Upper lobe of right lung (tissue), 1 donor: Measurements from ENCODE around the gene TPRA1. TPM values are rescaled to one million over a fixed set of nuclear protein-coding genes. Genes with fewer than 3 reads are reported as not detected.
"Not testable (repeated sequence)": the region's sequence is repeated elsewhere in the genome, so short reads cannot be mapped to it uniquely, and the experiment has no call there.

Experiments used
- ATAC-seq: fragments of 200-7000 bp; cut with Tn5 transposase; one replicate; pipeline ENCODE4 v1.9.1; 2020; ENCODE audit warnings: mild to moderate bottlenecking, moderate library complexity
- DNase-seq: peaks from one replicate; pipeline ENCODE4 v3.0.0-alpha.2; 2020
- H3K27ac ChIP-seq: fragments of 200-600 bp; one replicate; pipeline ENCODE4 v1.8.0; 2022
- H3K27me3 ChIP-seq: fragments of 200-600 bp; one replicate; pipeline ENCODE4 v1.8.0; 2022; ENCODE audit warnings: mild to moderate bottlenecking
- H3K36me3 ChIP-seq: fragments of 200-600 bp; one replicate; pipeline ENCODE4 v1.8.0; 2022
- H3K4me1 ChIP-seq: fragments of 200-600 bp; one replicate; pipeline ENCODE4 v1.8.0; 2022
- H3K4me3 ChIP-seq: fragments of 200-600 bp; one replicate; pipeline ENCODE4 v1.8.0; 2022; ENCODE audit warnings: mild to moderate bottlenecking
- H3K9me3 ChIP-seq: fragments of 200-600 bp; one replicate; pipeline ENCODE4 v1.8.0; 2022
- intact Hi-C: fragments of 100-400 bp; cut with DNase I; formaldehyde crosslinking; loops from one replicate; pipeline ENCODE4 v1.11.0; 2022
- total RNA-seq: library from RNA; stranded (reverse); fragmentation: NEBNext Ultra II Directional; extraction: Animal tissue kit (Norgen Biotek cat#: 25700); gene quantifications from one replicate; pipeline ENCODE4 v1.2.1, GENCODE V29; 2021
- TF ChIP-seq, protein P1 (sequence below): fragments of 200-600 bp; IDR thresholded peaks from one replicate; pipeline ENCODE4 v1.8.0; 2022; ENCODE audit warnings: antibody characterized with exemption
- donor health status: DM: no; HTN: yes; CAD: no; lungs with severe emphysema.

The TPRA1 gene
- total RNA-seq, 1 donor from 2014 or later = 40.6 TPM

DNA sequence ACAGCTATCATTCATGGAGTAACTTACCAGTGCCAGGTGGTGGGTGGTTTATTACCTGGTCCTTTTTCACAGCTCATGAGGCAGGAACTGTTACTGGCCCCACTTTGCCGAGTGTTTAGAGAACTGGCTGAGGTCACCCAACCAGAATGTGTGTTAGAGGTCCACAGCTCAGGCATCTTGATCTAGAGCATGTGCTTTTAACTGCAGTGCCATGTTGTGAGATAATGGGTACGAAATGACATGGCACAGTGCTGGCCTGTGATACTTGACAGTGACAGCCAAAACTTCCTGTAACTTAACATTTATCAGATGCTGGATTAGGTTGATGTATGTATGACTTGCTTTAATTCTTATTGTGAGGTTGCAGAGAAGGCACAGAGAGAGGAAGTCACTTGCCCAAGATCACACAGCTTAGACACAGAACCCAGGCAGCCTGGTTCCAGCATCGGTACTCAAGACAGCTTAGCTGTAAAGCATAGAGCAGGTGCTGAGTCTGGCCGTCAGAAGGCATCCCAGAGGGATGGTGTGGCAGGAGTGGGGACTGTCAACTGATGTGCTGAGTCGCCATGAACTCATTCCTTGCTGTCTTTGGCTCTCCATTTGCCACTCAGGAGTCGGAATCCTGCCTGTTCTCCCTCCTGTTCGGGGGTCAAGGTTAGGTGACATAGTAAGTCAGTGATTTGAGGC is 17.3 kb upstream of the TPRA1 start:
- DNase-seq (no peak), ATAC-seq (no peak)
- peaks cover 18% of the 10 kb centered on the region for H3K36me3 ChIP-seq
- TF ChIP-seq, protein P1, sequence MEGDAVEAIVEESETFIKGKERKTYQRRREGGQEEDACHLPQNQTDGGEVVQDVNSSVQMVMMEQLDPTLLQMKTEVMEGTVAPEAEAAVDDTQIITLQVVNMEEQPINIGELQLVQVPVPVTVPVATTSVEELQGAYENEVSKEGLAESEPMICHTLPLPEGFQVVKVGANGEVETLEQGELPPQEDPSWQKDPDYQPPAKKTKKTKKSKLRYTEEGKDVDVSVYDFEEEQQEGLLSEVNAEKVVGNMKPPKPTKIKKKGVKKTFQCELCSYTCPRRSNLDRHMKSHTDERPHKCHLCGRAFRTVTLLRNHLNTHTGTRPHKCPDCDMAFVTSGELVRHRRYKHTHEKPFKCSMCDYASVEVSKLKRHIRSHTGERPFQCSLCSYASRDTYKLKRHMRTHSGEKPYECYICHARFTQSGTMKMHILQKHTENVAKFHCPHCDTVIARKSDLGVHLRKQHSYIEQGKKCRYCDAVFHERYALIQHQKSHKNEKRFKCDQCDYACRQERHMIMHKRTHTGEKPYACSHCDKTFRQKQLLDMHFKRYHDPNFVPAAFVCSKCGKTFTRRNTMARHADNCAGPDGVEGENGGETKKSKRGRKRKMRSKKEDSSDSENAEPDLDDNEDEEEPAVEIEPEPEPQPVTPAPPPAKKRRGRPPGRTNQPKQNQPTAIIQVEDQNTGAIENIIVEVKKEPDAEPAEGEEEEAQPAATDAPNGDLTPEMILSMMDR = no peak
- H3K9me3 ChIP-seq = no peaks in the 10 kb centered on the region
- no peaks in the 10 kb centered on the region for H3K27me3 ChIP-seq
- intact Hi-C loops = no loop called here
- no peak overlapping the region for H3K4me3 ChIP-seq
- H3K27ac ChIP-seq = no peak overlapping the region
- no peaks in the 10 kb centered on the region for H3K4me1 ChIP-seq

DNA sequence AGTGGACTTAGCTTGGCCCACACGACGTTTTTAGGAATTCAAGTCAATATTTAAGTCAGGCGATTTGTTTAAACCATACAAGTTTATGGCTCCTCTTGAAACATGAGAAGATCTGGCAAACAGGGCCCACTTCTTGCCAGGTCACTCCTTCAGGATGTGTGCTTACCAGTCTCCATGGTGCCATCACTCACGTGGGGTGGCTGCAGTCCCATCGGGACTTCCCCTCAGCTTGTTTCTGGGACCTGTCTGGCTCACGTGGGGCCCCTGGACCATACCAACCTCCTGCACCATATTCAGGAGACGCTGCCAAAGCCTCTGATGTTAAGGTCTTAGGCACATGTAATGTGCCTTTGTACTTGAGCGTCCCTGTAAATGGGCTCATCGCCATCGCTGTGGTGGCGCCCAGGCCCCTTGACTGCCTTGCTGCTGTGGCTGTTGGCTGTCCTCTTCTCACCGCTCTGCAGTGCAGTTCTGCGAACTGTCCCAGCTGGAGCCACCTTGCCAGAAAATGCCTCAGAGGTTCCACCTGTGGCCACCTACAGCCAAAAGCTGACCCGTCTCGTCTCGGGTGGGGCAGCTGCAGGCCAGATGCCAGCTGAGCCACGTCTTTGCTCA is 16.6 kb upstream of the TPRA1 start:
- no peaks in the 10 kb centered on the region for H3K27me3 ChIP-seq
- H3K9me3 ChIP-seq = no peaks in the 10 kb centered on the region
- no peak for DNase-seq
- intact Hi-C loops = no loop called here
- TF ChIP-seq, protein P1 = no peak
- H3K36me3 ChIP-seq = peaks cover 18% of the 10 kb centered on the region
- no peak for ATAC-seq
- no peaks in the 10 kb centered on the region for H3K4me1 ChIP-seq
- no peak overlapping the region for H3K27ac ChIP-seq
- H3K4me3 ChIP-seq = no peak overlapping the region

DNA sequence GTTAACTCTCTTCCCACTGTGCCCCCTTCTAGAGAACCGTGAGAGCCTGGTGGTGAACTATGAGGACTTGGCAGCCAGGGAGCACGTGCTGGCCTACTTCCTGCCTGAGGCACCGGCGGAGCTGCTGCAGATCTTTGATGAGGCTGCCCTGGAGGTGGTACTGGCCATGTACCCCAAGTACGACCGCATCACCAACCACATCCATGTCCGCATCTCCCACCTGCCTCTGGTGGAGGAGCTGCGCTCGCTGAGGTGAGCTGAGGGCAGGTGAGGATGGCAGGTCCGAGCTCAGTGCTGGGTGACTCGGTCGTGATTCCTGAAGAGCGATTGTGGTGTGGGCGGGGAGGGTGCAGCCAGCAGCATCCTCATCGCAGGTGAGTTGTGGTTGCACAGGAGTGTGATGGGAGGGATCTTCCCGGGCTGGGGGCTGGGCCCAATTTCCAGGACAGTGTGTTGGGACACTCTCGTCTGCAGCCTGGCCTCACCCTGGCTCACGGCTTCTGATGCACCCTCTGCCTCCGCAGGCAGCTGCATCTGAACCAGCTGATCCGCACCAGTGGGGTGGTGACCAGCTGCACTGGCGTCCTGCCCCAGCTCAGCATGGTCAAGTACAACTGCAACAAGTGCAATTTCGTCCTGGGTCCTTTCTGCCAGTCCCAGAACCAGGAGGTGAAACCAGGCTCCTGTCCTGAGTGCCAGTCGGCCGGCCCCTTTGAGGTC is 15.7 kb upstream of the TPRA1 start:
- ATAC-seq (no peak), DNase-seq (no peak)
- no peaks in the 10 kb centered on the region for H3K9me3 ChIP-seq
- no peaks in the 10 kb centered on the region for H3K4me1 ChIP-seq
- H3K27ac ChIP-seq = no peak overlapping the region
- no peak overlapping the region for H3K4me3 ChIP-seq
- peaks cover 17% of the 10 kb centered on the region for H3K36me3 ChIP-seq
- intact Hi-C loops = no loop called here
- TF ChIP-seq, protein P1 = no peak
- H3K27me3 ChIP-seq = no peaks in the 10 kb centered on the region

DNA sequence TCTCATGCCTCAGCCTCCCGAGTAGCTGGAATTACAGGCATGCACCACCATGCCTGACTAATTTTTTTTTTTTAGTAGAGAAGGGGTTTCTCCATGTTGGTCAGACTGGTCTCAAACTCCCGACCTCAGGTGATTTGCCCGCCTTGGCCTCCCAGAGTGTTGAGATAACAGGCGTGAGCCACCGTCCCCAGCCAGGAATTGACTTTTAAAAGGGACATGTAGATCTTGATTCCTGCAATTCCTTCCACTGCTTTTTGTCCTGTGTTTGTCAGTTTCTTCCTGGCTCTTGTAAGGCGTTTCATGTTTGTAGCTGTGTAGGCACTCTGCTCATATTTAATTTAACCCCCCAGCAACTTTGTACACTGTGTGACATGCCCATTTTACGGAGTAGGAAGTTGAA is 15.0 kb upstream of the TPRA1 start:
- DNase-seq, H3K4me1 ChIP-seq, intact Hi-C loops, H3K4me3 ChIP-seq, H3K27ac ChIP-seq, ATAC-seq, H3K27me3 ChIP-seq, H3K9me3 ChIP-seq: not testable (repeated sequence)
- peaks cover 14% of the 10 kb centered on the region for H3K36me3 ChIP-seq

DNA sequence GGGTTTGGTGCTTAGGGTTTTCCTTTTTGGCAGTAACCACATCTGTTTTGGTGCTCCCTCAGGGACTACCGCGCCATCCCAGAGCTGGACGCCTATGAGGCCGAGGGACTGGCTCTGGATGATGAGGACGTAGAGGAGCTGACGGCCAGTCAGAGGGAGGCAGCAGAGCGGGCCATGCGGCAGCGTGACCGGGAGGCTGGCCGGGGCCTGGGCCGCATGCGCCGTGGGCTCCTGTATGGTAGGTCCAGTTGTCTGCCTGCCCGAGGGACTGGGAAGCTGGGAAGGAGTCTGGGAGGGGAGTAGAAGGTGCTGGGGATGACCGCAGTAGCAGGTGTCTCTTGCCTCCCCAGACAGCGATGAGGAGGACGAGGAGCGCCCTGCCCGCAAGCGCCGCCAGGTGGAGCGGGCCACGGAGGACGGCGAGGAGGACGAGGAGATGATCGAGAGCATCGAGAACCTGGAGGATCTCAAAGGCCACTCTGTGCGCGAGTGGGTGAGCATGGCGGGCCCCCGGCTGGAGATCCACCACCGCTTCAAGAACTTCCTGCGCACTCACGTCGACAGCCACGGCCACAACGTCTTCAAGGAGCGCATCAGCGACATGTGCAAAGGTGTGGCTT is 14.1 kb upstream of the TPRA1 start:
- TF ChIP-seq, protein P1 = no peak
- DNase-seq (no peak), ATAC-seq (peak; percentile 15)
- no peaks in the 10 kb centered on the region for H3K9me3 ChIP-seq
- intact Hi-C loops = no loop called here
- H3K4me1 ChIP-seq = no peaks in the 10 kb centered on the region
- no peaks in the 10 kb centered on the region for H3K27me3 ChIP-seq
- no peak overlapping the region for H3K27ac ChIP-seq
- H3K36me3 ChIP-seq = peaks cover 14% of the 10 kb centered on the region
- no peak overlapping the region for H3K4me3 ChIP-seq

DNA sequence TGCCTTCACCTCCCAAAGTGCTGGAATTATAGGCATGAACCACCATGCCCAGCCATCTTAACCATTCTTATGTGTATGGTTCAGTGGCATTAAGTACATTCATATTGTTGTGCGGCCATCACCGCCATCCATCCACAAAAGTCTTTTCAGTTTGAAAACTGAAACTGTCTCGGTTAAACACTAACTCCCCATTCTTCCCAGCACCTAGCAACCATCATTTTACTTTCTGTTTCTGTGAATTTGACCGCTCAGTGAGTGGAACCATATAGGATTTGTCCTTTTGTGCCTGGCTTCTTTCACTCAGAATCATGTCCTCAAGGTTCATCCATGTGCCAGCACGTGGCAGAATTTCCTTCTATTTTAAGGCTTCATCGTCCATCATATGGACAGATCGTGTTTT is 13.5 kb upstream of the TPRA1 start:
- no peak for DNase-seq
- intact Hi-C loops = no loop called here

More for the DNA sequence above, 13.5 kb upstream of the TPRA1 start:
- no peaks in the 10 kb centered on the region for H3K9me3 ChIP-seq
- ATAC-seq = no peak
- H3K4me1 ChIP-seq = peaks cover under 1% of the 10 kb centered on the region
- H3K27me3 ChIP-seq = no peaks in the 10 kb centered on the region
- TF ChIP-seq, protein P1 = no peak
- H3K4me3 ChIP-seq = no peak overlapping the region
- H3K36me3 ChIP-seq = peaks cover 14% of the 10 kb centered on the region
- H3K27ac ChIP-seq = no peak overlapping the region
